CD14-positive monocyte (primary cell): Measurements from ENCODE around the gene IFNL2. TPM values are rescaled to one million over a fixed set of nuclear protein-coding genes. Genes with fewer than 3 reads are reported as not detected.

Experiments
- DNase-seq, 3 donors: peaks; one replicate each; pipeline ENCODE4 v3.0.0-alpha.2; 2011 to 2022
- H2AFZ ChIP-seq: 2 replicates; pipeline ENCODE4 v1.6.0; 2012; ENCODE audit warnings: mild to moderate bottlenecking, low read depth, low read length, inconsistent platforms; ENCODE audit not compliant: insufficient read depth, poor library complexity, severe bottlenecking
- H3K27ac ChIP-seq, 2 donors: 1 replicate in 1 of 2; 2 replicates in 1 of 2; pipeline ENCODE4 v1.5.1; 2012 to 2013; ENCODE audit warnings: low read length in 2 of 2, control low read depth in 1 of 2, inconsistent platforms in 1 of 2, low read depth in 1 of 2, mild to moderate bottlenecking in 1 of 2
- H3K27me3 ChIP-seq, 2 donors: one replicate each; pipeline versions ENCODE4 v1.6.0 to v1.6.1; 2011 to 2013; ENCODE audit warnings: low read length in 2 of 2; ENCODE audit not compliant: control insufficient read depth in 2 of 2, insufficient read depth in 2 of 2
- H3K36me3 ChIP-seq, 2 donors: replicated peaks in 1 of 2; 1 replicate in 1 of 2; 2 replicates in 1 of 2; pipeline versions ENCODE4 v1.5.1 to v1.6.1; 2012 to 2013; ENCODE audit warnings: low read length in 2 of 2, control low read depth in 1 of 2, inconsistent platforms in 1 of 2, mild to moderate bottlenecking in 1 of 2; ENCODE audit not compliant: insufficient read depth in 2 of 2, control insufficient read depth in 1 of 2
- H3K4me1 ChIP-seq, 2 donors: 1 replicate in 1 of 2; 2 replicates in 1 of 2; pipeline versions ENCODE4 v1.5.1 to v1.6.1; 2012 to 2013; ENCODE audit warnings: low read length in 2 of 2, control low read depth in 1 of 2, inconsistent platforms in 1 of 2, mild to moderate bottlenecking in 1 of 2, moderate library complexity in 1 of 2; ENCODE audit not compliant: insufficient read depth in 2 of 2, control insufficient read depth in 1 of 2
- H3K4me2 ChIP-seq: replicated peaks from 2 replicates; pipeline ENCODE3; 2012; ENCODE audit warnings: low read length, moderate library complexity, mild to moderate bottlenecking; ENCODE audit not compliant: poor library complexity, severe bottlenecking; ENCODE audit errors: extremely low read depth
- H3K4me3 ChIP-seq, 3 experiments: fragments of 200-600 bp in 1 of 3; sonication (generic) in 1 of 3; replicated peaks in 1 of 3; 1 replicate in 2 of 3; 2 replicates in 1 of 3; pipeline ENCODE4 v1.5.1; 2011 to 2013; ENCODE audit warnings: low read length in 3 of 3, mild to moderate bottlenecking in 3 of 3, control low read depth in 2 of 3, low read depth in 2 of 3, inconsistent platforms in 1 of 3, moderate library complexity in 1 of 3
- H3K79me2 ChIP-seq: 2 replicates; pipeline ENCODE4 v1.6.0; 2012; ENCODE audit warnings: mild to moderate bottlenecking, control low read depth, inconsistent platforms, low read length, moderate library complexity; ENCODE audit not compliant: insufficient read depth
- H3K9ac ChIP-seq: 2 replicates; pipeline ENCODE4 v1.6.0; 2017; ENCODE audit warnings: low read length, mild to moderate bottlenecking; ENCODE audit not compliant: insufficient read depth, poor library complexity, severe bottlenecking
- H3K9me3 ChIP-seq, 2 donors: replicated peaks in 1 of 2; 1 replicate in 1 of 2; 2 replicates in 1 of 2; pipeline versions ENCODE4 v1.5.1 to v1.6.1; 2012 to 2013; ENCODE audit warnings: low read length in 2 of 2, control low read depth in 1 of 2; ENCODE audit not compliant: control insufficient read depth in 1 of 2, insufficient read depth in 1 of 2
- H4K20me1 ChIP-seq: 2 replicates; pipeline ENCODE4 v1.6.0; 2012; ENCODE audit warnings: mild to moderate bottlenecking, low read length, control low read depth, moderate library complexity; ENCODE audit not compliant: insufficient read depth
- H3K27ac Mint-ChIP-seq, 7 donors: one replicate each; pipeline ENCODE4 v1.8.0; 2020; ENCODE audit warnings: mild to moderate bottlenecking in 7 of 7, mixed read lengths in 7 of 7, moderate library complexity in 6 of 7, inconsistent platforms in 2 of 7
- H3K27me3 Mint-ChIP-seq, 3 donors: one replicate each; pipeline ENCODE4 v1.8.0; 2021 to 2022; ENCODE audit warnings: low read depth in 3 of 3, mild to moderate bottlenecking in 3 of 3, mixed read lengths in 3 of 3, moderate library complexity in 3 of 3, inconsistent platforms in 1 of 3
- H3K36me3 Mint-ChIP-seq, 2 donors: one replicate each; pipeline ENCODE4 v1.8.0; 2020; ENCODE audit warnings: mixed read lengths in 2 of 2, inconsistent platforms in 1 of 2, mild to moderate bottlenecking in 1 of 2
- H3K4me1 Mint-ChIP-seq: one replicate; pipeline ENCODE4 v1.8.0; 2020; ENCODE audit warnings: mild to moderate bottlenecking, mixed read lengths
- H3K4me3 Mint-ChIP-seq, 2 donors: one replicate each; pipeline ENCODE4 v1.8.0; 2020; ENCODE audit warnings: mild to moderate bottlenecking in 2 of 2, mixed read lengths in 2 of 2, moderate library complexity in 1 of 2
- H3K9me3 Mint-ChIP-seq, 7 donors: one replicate each; pipeline ENCODE4 v1.8.0; 2020 to 2022; ENCODE audit warnings: mixed read lengths in 7 of 7, mild to moderate bottlenecking in 6 of 7, moderate library complexity in 6 of 7, inconsistent platforms in 2 of 7
- CTCF ChIP-seq: fragments of 200-600 bp; IDR thresholded peaks from one replicate; pipeline ENCODE4 v1.8.0; 2022; ENCODE audit warnings: antibody characterized with exemption, mild to moderate bottlenecking
- WGBS: methylation state at CpG from one replicate; pipeline ENCODE4 v1.1.5; 2013; ENCODE audit warnings: missing lambda C conversion rate; ENCODE audit not compliant: insufficient coverage; 5-methylcytosine and 5-hydroxymethylcytosine counted together
- intact Hi-C, 2 donors: fragments of 100-400 bp; cut with micrococcal nuclease; formaldehyde crosslinking; loops; one replicate each; pipeline versions ENCODE4 v1.15.0 to v1.15.1; 2023
- polyA plus RNA-seq, 3 donors: library from polyadenylated mRNA; depleted of rRNA in 1 of 3; unstranded in 2 of 3; stranded (reverse) in 1 of 3; fragments of 300-500 nt in 2 of 3; fragments of >200 nt in 1 of 3; fragmentation: Illumina TruSeq in 2 of 3; gene quantifications; 1 replicate in 2 of 3; 2 replicates in 1 of 3; pipeline ENCODE4 v1.2.3, GENCODE V29; 2012 to 2021

Gene IFNL2
- polyA plus RNA-seq, 3 donors = not detected

- Histone ChIP-seq H4K20me1 (no peaks in the 10 kb centered on the region), H3K36me3 (no peaks in the 10 kb centered on the region), H3K27me3 (no peaks in the 10 kb centered on the region), H2AFZ (no peak overlapping the region), H3K27ac (no peak overlapping the region), H3K4me2 (no peak overlapping the region), H3K79me2 (no peaks in the 10 kb centered on the region), H3K4me3 (no peak overlapping the region), H3K4me1 (no peaks in the 10 kb centered on the region), H3K9me3 (no peaks in the 10 kb centered on the region), H3K9ac (no peak overlapping the region)
- 100% methylated on average over 4 of the region's 10 CpGs for WGBS
- Mint-ChIP-seq H3K4me3 (no peak overlapping the region), H3K4me1 (no peaks in the 10 kb centered on the region), H3K36me3 (no peaks in the 10 kb centered on the region), H3K9me3 (no peaks in the 10 kb centered on the region), H3K27me3 (peaks cover 0 to 6% (median 2%) of the 10 kb centered on the region in 3 donors), H3K27ac (no peak overlapping the region)
- no peak for TF ChIP-seq CTCF
- intact Hi-C loops = no loop called here
- no peak for DNase-seq
Observed at GRCh38 chr19:39299832-39300231, 31.6 kb downstream of the IFNL2 start.

GRCh38 chr19:39301021-39301420, 32.8 kb downstream of the IFNL2 start:
- no peak overlapping the region for H3K4me3 Mint-ChIP-seq
- H3K27ac Mint-ChIP-seq = no peak overlapping the region
- no peak for TF ChIP-seq CTCF
- H3K4me1 Mint-ChIP-seq = peaks cover 5% of the 10 kb centered on the region
- Histone ChIP-seq H3K27ac (no peak overlapping the region), H3K79me2 (no peaks in the 10 kb centered on the region), H3K36me3 (no peaks in the 10 kb centered on the region), H3K27me3 (no peaks in the 10 kb centered on the region), H4K20me1 (no peaks in the 10 kb centered on the region), H3K4me1 (no peaks in the 10 kb centered on the region), H2AFZ (no peak overlapping the region), H3K9ac (no peak overlapping the region), H3K9me3 (no peaks in the 10 kb centered on the region), H3K4me3 (no peak overlapping the region), H3K4me2 (no peak overlapping the region)
- DNase-seq = no peak
- peaks cover 0 to 6% (median 4%) of the 10 kb centered on the region in 3 donors for H3K27me3 Mint-ChIP-seq
- no peaks in the 10 kb centered on the region for H3K9me3 Mint-ChIP-seq
- intact Hi-C loops = no loop called here
- WGBS = 92% methylated on average over 2 of the region's 4 CpGs
- no peaks in the 10 kb centered on the region for H3K36me3 Mint-ChIP-seq
